ENCODE data around the gene MPST.

DNA sequence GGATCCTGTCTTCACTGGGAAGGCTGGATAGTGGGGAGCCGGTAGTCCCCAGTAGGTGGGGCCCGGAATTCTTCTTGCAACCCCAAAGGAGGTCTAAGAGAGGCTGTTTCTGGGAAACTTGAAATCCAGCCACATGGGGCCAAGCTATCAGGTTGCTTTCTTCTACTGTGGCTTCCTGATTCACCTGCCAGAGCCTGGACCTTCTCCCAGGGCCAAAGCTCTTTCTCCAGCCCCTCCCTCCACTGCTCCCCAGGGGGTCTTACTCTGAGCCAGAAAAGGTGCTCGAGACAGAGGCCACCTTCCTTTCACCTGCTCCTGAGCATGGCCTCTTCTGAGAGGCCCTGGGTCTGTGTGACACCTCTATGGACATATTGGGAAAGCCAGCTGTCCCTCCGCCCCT is 9.4 kb upstream of the MPST start:
- TF ChIP-seq, protein P1, sequence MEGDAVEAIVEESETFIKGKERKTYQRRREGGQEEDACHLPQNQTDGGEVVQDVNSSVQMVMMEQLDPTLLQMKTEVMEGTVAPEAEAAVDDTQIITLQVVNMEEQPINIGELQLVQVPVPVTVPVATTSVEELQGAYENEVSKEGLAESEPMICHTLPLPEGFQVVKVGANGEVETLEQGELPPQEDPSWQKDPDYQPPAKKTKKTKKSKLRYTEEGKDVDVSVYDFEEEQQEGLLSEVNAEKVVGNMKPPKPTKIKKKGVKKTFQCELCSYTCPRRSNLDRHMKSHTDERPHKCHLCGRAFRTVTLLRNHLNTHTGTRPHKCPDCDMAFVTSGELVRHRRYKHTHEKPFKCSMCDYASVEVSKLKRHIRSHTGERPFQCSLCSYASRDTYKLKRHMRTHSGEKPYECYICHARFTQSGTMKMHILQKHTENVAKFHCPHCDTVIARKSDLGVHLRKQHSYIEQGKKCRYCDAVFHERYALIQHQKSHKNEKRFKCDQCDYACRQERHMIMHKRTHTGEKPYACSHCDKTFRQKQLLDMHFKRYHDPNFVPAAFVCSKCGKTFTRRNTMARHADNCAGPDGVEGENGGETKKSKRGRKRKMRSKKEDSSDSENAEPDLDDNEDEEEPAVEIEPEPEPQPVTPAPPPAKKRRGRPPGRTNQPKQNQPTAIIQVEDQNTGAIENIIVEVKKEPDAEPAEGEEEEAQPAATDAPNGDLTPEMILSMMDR (conservative IDR thresholded peaks at IDR 0.05; ENCODE audit: low read depth, low read length), result no peak
- TF ChIP-seq EZH2 (IDR thresholded peaks at IDR 0.05; ENCODE audit: borderline replicate concordance, low read depth, low read length, poor library complexity, severe bottlenecking), result no peak

Data from A673 (cell line).